RWPE1 (cell line): ENCODE measurements around the gene MLIP.
"Not testable (repeated sequence)": the region's sequence is repeated elsewhere in the genome, so short reads cannot be mapped to it uniquely, and the experiment has no call there.

Source experiments
- CTCF ChIA-PET: fragments of 350-600 bp; sonication (Branson Sonifier 250); formaldehyde crosslinking; extraction: SDS; loops from one replicate; lab custom pipeline; 2021; lab: Yijun Ruan, JAX
- POLR2A ChIA-PET: fragments of 400-600 bp; formaldehyde crosslinking; extraction: SDS; loops from one replicate; lab custom pipeline; 2020; ENCODE audit warnings: antibody characterized with exemption; ENCODE audit not compliant: low non-redundant PET; lab: Yijun Ruan, JAX
- DNase-seq: peaks from one replicate; pipeline ENCODE4 v3.0.0; 2012; ENCODE audit warnings: low spot score
- H3K27ac ChIP-seq: fragments of 450-650 bp; 2 replicates; pipeline ENCODE4 v1.5.1; 2017
- TF ChIP-seq, protein P1 (sequence below): fragments of 450-650 bp; conservative IDR thresholded peaks from 2 replicates; pipeline ENCODE4 v1.5.1; 2017; ENCODE audit warnings: low read depth, mild to moderate bottlenecking

Gene MLIP

DNA sequence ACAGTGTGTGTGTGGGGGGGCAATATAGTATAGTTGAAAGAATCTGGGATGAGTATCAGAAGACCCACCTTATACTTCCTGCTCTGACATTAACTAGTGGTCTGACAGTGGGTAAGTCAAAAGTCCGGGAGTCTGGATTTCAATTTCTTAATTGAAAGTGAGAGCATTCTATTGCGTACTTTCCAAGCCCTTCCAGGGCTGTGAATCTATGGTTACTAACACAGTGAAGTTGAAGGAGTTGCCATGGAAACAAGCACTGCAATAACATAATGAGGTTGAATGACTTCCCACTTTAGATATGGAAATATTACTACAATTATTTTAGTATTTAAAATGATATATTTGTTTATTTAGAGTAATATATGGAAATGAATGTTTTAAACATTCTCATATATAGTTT, 80.2 kb downstream of the MLIP start:
- TF ChIP-seq, protein P1, sequence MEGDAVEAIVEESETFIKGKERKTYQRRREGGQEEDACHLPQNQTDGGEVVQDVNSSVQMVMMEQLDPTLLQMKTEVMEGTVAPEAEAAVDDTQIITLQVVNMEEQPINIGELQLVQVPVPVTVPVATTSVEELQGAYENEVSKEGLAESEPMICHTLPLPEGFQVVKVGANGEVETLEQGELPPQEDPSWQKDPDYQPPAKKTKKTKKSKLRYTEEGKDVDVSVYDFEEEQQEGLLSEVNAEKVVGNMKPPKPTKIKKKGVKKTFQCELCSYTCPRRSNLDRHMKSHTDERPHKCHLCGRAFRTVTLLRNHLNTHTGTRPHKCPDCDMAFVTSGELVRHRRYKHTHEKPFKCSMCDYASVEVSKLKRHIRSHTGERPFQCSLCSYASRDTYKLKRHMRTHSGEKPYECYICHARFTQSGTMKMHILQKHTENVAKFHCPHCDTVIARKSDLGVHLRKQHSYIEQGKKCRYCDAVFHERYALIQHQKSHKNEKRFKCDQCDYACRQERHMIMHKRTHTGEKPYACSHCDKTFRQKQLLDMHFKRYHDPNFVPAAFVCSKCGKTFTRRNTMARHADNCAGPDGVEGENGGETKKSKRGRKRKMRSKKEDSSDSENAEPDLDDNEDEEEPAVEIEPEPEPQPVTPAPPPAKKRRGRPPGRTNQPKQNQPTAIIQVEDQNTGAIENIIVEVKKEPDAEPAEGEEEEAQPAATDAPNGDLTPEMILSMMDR = no peak
- ChIA-PET CTCF (no interaction called here), POLR2A (no interaction called here)
- H3K27ac ChIP-seq = no peak overlapping the region
- no peak for DNase-seq

DNA sequence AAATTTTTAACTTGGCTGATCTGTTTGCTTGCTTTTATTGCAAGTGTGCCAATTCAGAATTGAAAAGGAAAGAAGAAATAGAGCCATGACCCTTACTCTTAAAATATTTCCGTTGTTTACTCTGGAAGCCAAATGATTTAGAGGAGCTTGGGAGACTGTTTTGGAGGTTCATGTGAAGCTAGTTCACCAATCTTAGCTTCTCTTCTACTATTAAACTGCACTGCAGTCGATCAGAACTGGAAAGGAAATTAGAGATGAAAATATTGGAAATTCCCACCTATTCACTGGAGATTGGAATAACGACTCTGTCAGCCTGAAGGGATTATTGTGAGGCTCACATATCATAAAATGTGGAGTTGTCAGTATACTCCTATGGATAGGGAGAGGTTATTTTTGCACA, 81.8 kb downstream of the MLIP start:
- TF ChIP-seq, protein P1 = no peak
- no peak overlapping the region for H3K27ac ChIP-seq
- CTCF ChIA-PET = no interaction called here
- POLR2A ChIA-PET = no interaction called here
- no peak for DNase-seq

DNA sequence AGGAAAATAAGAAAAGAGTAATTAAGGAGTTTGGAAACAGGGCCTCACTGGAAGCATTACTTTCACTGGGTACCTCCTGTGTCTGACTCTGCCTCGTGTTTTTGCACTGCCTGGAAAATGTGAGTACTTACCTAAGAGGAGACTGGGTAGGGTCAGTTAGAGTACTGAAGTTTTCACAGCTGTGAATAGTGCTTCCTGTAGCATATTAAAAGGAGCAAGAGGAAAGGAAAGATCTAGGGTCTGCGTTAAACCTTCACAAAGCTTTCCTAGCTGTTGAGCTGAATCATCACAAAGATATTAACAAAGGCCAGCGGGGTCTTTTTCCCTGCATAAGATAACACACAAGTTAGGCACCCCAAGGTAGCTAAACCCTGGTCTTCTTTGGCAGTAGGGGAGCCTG, 82.3 kb downstream of the MLIP start:
- TF ChIP-seq, protein P1 = no peak
- DNase-seq = no peak
- CTCF ChIA-PET = no interaction called here
- POLR2A ChIA-PET = no interaction called here
- no peak overlapping the region for H3K27ac ChIP-seq

DNA sequence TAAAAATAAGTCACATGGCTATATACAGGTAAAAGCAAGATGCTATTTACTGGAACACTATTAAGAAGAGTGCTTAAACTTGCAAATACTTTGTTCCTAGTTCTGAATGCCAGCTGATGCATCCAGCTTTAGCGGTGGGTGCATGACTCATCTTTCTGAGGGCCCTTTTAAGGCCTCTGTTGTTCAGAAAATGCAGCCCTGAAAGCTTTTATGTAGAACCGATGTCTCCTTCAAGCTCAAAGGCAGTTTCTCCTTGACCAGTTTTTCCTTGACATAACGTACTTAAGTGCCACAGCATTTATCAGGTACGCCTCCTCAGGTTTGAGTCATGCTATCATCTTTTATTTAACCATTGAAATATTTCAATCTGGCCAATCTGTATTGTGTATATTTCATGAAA, 82.8 kb downstream of the MLIP start:
- TF ChIP-seq, protein P1 = no peak
- peak; percentile 27 for DNase-seq
- CTCF ChIA-PET = no interaction called here
- POLR2A ChIA-PET = no interaction called here
- no peak overlapping the region for H3K27ac ChIP-seq

DNA sequence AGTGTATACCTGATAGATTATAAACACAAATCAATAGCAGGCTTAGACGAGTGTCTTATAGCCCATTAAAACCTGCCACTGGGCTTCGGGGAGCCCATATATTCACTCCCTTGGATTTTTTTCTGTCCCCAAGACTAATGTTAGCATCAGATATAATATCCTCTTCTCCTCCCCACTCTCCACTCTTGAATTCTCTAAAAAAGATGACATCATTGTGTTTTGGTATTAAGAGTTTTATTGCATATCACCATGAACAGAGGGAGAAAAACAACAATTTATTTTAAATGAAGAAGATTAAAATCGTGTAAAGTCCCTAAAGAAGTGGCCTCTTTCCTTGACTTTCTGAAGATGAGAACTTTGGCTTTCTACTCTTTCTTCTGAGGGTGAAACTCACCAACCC, 84.4 kb downstream of the MLIP start:
- TF ChIP-seq, protein P1 = no peak
- ChIA-PET CTCF (no interaction called here), POLR2A (no interaction called here)
- H3K27ac ChIP-seq = no peak overlapping the region
- DNase-seq = no peak

DNA sequence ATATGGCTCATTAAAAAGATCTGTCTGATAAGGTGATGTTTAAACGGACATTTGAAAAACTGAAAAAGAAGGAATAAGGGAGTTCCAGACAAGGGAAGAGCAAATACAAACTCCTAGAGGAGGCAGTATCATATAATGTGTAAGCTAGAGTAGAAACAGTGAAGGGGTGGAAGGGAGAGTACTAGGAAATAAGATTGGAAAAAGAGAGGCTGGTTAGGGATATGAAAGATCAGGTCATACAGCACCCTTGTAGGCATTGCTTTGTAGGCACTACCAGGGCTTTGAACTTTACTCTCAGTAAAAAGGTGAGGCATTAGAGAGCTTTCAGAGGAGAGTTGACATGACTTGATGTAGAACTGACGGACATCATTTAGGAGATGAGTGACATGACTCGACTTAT, 85.7 kb downstream of the MLIP start:
- ChIA-PET POLR2A (no interaction called here), CTCF (no interaction called here)
- DNase-seq = no peak
- TF ChIP-seq, protein P1 = no peak
- H3K27ac ChIP-seq = no peak overlapping the region

DNA sequence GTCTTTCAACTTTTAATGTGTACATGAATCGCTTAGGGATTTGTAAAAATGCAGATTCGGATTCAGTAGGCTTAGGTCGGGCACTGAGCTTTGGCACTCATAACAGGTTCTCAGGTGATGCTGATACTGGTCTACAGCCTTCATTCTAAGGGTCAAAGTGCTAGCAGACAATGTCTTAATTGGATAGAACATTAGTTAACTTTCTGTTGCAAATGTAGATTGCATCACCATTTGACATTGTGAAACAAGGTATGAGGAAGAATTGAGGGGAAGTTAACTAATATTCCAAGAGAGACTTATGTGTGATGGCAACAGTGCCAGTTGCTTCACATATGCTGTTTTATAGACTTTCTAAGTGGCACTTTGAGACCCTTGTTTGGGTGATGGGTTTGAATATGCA, 86.9 kb downstream of the MLIP start:
- CTCF ChIA-PET = no interaction called here
- POLR2A ChIA-PET = no interaction called here
- TF ChIP-seq, protein P1 = no peak
- DNase-seq = no peak
- no peak overlapping the region for H3K27ac ChIP-seq

DNA sequence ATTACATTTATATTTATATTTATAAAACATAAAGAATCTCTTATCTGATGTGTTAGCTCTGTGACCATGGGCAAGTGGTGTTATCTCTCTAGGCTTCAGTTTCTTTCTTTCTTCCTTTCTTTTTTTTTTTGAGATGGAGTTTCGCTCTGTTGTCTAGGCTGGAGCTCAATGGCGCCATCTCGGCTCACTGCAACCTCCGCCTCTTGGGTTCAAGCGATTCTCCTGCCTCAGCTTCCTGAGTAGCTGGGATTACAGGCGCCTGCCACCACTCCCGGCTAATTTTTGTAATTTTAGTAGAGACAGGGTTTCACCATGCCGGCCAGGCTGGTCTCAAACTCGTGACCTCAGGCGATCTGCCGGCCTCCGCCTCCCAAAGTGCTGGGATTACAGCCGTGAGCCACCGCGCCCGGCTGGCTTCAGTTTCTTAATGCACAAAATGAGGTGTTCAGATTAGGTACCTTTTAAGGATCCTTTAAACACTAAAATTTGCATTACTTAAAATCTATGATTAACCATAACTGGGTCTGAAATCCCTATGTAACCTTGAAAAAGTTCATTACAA, 92.3 kb downstream of the MLIP start:
- DNase-seq, H3K27ac ChIP-seq, POLR2A ChIA-PET: not testable (repeated sequence)
- CTCF ChIA-PET = interaction anchor here (0.6 kb wide), 1 partner anchor 1251 kb away, joined by 3 read pairs; no protein-coding TSS in a partner anchor
